Measurements from ENCODE around the gene CYP26A1.
"Not testable (repeated sequence)": the region's sequence is repeated elsewhere in the genome, so short reads cannot be mapped to it uniquely, and the experiment has no call there.

CYP26A1 gene

GRCh38 chr10:93080350-93081046 is 6.8 kb downstream of the CYP26A1 start:
- FAIRE-seq: no peak

GRCh38 chr10:93081318-93081717 is 7.6 kb downstream of the CYP26A1 start:
- FAIRE-seq: no peak

GRCh38 chr10:93081834-93082233 is 8.1 kb downstream of the CYP26A1 start:
- no peak for FAIRE-seq

- FAIRE-seq: no peak
Observed at GRCh38 chr10:93083743-93084539, 10.2 kb downstream of the CYP26A1 start.

- FAIRE-seq: no peak
Observed at GRCh38 chr10:93085272-93085859, 11.7 kb downstream of the CYP26A1 start.

GRCh38 chr10:93086289-93086688 is 12.6 kb downstream of the CYP26A1 start:
- FAIRE-seq: no peak

GRCh38 chr10:93087846-93088245 is 14.2 kb downstream of the CYP26A1 start:
- FAIRE-seq: no peak

GRCh38 chr10:93088466-93088865 is 14.8 kb downstream of the CYP26A1 start:
- FAIRE-seq: no peak

GRCh38 chr10:93090619-93091018 is 16.9 kb downstream of the CYP26A1 start:
- FAIRE-seq: no peak

GRCh38 chr10:93091960-93092359 is 18.3 kb downstream of the CYP26A1 start:
- no peak for FAIRE-seq

- FAIRE-seq: no peak
Observed at GRCh38 chr10:93095225-93095624, 21.5 kb downstream of the CYP26A1 start.

- no peak for FAIRE-seq
Observed at GRCh38 chr10:93096901-93097300, 23.2 kb downstream of the CYP26A1 start.

- FAIRE-seq: no peak
Observed at GRCh38 chr10:93097386-93097785, 23.7 kb downstream of the CYP26A1 start.

- no peak for FAIRE-seq
Observed at GRCh38 chr10:93098816-93099215, 25.1 kb downstream of the CYP26A1 start.

- FAIRE-seq: no peak
Observed at GRCh38 chr10:93099670-93100069, 26.0 kb downstream of the CYP26A1 start.

- FAIRE-seq: not testable (repeated sequence)
Observed at GRCh38 chr10:93101148-93101547, 27.5 kb downstream of the CYP26A1 start.

- FAIRE-seq: no peak
Observed at GRCh38 chr10:93103953-93104352, 30.3 kb downstream of the CYP26A1 start.

- FAIRE-seq: no peak
Observed at GRCh38 chr10:93106631-93107072, 33.0 kb downstream of the CYP26A1 start.

- no peak for FAIRE-seq
Observed at GRCh38 chr10:93110472-93111146, 36.9 kb downstream of the CYP26A1 start.

GRCh38 chr10:93113042-93113441 is 39.3 kb downstream of the CYP26A1 start:
- FAIRE-seq: no peak

- FAIRE-seq: no peak
Observed at GRCh38 chr10:93115661-93116383, 42.1 kb downstream of the CYP26A1 start.

- no peak for FAIRE-seq
Observed at GRCh38 chr10:93121311-93121710, 47.6 kb downstream of the CYP26A1 start.
